ENCODE data around the gene RPS2. TPM values are rescaled to one million over a fixed set of nuclear protein-coding genes. Genes with fewer than 3 reads are reported as not detected.
"Not testable (repeated sequence)": the region's sequence is repeated elsewhere in the genome, so short reads cannot be mapped to it uniquely, and the experiment has no call there.

Gene RPS2
- polyA plus RNA-seq, 3 donors, result 1,774 to 1,944 (median 1,840) TPM

DNA sequence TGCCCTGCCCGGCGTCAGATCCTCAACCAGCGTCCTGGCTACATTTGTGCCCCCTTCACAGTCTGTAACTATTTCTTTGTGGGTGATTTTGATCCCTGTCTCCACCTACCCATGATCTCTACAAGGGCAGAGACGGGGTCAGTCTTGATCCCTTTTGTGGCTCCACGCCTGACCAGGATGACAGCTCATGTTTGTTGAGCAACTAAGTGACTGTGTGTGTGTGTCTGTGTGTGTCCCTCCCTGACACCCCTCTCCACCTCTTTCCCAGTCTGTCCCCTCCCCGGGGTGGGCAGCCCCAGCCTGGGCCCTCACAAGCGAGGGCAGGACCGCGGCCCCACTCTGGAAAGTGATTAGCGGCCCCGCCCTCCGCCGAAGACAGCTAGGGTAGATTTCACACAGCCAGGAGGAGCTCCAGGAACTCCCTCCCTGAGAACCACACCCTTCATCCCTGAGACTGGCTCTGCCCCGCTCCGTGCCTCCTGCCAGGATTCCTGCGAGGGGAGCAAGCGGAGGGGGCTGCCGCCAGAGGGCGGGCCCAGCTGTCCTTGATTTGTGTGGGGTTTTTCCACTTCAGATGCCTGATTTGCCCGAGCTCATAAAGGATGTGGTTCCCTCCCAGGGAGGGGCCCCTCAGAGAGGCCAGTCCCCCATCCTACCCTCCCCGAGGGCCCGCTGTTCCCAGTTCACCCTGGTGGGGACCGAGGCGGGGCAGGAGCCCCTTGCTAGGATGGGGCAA is 41.2 kb downstream of the RPS2 start:
- no peak for DNase-seq (ENCODE audit: low read depth in 3 of 3, low spot score in 2 of 3)

DNA sequence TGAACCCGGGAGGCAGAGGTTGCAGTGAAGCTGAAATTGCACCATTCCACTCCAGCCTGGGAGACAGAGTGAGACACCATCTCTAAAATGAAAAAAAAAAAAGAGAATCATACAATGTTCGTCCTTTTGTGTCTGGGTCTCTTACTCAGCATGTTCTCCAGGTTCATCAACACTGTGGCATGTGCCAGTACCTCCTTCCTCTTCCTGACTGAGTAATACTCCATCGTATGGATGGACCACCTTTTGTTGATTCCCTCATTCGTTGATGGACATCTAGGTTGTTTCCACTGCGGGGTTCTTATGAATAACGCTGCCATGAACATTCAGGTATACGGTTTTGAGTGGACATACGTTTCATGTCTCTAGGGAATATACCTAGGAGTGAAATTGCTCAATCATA is 42.3 kb downstream of the RPS2 start:
- no peak for DNase-seq (ENCODE audit: low read depth in 3 of 3, low spot score in 2 of 3)

DNA sequence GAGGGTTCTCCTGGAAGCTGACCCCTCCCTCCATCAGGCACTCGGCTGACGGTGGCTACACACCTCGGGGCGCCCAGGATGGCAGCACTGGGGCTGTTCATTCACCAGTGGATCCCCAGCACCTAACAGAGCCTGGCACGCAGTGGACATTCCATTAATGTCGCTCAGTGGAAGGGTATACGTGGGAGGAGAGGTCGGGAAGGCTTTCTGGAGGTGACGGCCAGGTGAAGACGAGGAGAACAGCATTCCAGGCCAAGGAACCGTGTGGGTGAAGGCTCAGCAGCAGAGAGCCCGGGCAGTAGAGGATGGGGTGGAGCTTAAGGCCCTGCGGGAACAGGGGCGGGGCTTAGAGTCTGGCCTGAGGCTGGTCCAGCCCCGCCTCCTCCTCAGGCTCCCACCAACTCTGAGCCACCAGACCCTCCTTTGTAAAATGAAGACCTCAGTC is 43.9 kb downstream of the RPS2 start:
- no peak for DNase-seq (ENCODE audit: low read depth in 3 of 3, low spot score in 2 of 3)

DNA sequence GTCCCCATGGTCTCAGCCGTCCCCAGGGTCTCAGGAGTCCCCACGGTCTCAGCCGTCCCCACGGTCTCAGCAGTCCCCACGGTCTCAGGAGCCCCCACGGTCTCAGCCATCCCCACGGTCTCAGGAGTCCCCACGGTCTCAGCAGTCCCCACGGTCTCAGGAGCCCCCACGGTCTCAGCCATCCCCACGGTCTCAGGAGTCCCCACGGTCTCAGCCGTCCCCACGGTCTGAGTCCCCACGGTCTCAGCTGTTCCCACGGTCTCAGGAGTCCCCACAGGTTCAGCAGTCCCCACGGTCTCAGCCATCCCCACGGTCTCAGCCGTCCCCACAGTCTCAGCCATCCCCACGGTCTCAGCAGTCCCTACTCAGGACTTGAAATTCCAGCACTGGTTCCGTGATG is 44.5 kb downstream of the RPS2 start:
- DNase-seq (ENCODE audit: low read depth in 3 of 3, low spot score in 2 of 3), result not testable (repeated sequence)

DNA sequence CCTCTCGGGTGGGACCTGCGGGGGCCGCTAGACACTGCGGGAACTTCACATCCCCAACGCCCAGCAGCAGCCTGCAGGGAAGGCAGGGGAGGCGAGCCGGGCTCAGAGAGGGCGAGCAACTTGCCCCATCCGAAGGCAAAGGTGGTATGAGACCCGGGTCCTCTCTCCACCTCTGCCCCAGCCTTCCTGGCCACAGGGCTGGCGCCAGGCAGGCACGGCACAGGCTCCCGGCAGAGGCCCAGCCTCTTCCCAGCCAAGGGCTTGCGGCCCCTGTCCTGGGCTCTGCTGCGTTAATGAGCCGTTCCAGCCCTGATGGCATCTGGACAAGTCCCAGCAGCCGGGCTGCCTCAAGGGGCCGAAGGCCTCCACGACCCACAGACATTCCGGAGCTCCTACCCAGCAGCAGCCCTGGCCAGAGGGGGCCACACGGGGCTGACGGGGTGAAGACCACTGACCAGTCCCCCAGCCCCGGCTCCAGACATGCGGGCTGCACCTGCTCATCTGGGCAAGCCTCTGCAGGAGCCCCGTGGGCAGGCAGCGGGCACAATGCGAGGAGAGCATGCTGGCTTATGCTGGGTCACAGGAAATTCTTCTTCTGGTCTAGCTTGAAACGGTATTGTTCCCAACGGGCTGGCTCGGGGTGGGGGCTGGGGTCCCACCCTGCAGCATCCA is 45.2 kb downstream of the RPS2 start:
- no peak for DNase-seq (ENCODE audit: low read depth in 3 of 3, low spot score in 2 of 3)

DNA sequence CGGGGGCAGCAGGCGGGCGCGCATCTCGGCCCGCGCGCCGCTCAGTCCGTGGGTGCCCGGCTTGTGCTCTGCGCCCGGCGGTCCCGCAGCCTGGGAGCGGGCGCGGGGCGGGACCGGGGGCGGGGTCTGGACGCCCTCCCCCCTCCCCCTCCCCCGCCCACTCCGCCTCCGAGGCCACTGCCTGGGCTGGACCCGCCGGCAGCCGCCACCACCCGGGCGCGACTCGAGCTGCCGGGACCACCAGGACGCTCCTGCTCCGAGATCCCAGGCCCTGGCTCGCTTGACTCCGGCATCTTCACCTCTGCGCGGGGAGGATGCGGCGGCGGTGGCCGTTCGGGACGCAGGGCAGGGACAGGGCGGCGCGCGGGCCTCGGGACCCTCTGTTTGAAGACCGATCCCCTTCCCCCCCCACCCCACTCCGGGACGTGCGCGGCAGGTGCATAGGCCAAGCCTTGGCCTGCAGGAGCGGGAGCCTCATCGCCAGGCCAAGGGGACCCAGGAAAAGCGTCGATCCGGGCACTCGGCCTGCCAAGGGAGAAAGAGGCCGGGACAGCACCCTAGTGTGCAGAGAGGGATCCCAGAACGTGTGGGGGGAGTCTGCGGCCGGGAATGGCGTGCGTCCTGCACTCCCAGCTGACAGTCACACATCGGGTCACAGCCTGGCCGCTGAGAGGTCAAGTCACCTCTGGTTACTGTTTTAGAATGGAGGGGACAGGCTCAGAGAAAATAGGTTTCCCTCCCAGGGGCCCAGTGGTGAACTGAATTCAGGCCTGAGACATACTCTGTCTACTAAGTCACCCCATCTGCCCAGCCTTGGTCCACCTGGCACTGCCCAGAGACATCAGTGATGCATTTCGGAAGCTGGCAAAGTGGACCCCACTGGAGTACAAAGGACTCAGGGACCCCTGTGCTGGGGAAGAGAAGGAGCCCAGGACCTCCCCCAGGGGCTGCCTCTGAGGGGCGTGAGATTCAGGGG is 46.0 kb downstream of the RPS2 start, which contains the start of gene HS3ST6:
Gene HS3ST6 (minus strand): TSS at position 65 of the 976 bp plus-strand sequence. CDS start 92 bp downstream, outside the sequence.
- no peak for DNase-seq (ENCODE audit: low read depth in 3 of 3, low spot score in 2 of 3)

DNA sequence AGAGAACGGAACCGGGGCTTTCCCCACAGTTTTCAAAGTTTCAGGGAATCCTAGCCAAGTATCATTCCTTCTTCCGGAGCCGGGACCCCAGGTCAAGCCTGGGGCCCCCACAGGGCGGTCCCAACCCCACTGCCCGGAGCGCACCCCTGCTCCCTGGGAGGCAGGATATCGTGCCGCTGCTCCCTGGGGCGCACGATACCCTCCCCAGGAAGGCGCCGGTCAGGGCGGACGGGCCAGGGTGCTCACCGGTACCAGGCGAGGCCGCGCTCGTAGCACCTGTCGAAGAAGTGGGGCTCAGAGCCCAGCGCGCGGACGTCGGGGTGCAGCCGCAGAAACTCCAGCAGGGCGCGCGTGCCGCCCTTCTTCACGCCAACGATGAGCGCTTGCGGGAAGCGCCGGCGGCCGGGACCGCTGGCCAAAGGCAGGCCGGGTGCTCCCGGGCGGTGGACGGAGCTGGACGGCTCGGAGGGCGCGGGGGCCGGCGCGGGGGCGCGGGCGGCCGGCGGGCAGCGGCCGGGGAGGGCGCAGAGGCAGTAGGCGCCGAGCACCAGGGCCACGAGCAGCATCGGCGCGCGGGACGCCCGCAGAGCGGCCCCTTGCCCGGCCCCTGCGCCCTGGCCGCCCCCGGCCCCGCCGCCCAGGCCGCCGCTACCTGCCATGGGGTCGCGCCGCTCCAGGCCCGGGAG is 46.8 kb downstream of the RPS2 start:
- no peak for DNase-seq (ENCODE audit: low read depth in 3 of 3, low spot score in 2 of 3)

DNA sequence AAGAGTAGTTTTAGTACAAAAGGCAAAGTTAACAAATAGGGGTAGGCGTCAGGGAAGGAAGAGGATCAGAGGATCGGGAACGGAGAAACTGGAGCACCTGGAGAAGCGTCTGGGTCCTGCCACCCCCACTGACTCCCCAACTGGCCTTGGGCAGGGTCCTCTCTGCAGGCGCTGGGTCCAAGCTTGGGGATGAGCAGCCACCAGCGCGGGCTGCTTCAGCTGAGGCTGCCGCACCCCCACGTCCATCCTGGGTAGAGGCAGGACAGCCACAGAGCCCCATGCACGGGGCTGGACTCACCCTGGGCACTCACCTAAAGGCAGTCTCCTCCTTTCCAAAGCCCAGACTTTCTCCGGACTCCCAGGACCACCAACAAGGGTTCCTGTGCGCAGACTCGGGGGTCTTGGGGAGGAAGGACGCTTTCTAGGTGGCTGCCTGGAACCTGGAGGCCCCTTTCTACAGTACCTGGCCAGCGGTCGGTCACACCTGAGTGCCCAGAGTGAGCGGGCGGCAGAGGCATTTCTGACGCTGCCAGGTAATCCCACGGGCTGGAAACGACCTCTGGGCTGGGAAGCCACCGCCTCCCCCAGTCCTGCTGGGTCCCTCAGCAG is 47.5 kb downstream of the RPS2 start:
- DNase-seq (ENCODE audit: low read depth in 3 of 3, low spot score in 2 of 3), result no peak

DNA sequence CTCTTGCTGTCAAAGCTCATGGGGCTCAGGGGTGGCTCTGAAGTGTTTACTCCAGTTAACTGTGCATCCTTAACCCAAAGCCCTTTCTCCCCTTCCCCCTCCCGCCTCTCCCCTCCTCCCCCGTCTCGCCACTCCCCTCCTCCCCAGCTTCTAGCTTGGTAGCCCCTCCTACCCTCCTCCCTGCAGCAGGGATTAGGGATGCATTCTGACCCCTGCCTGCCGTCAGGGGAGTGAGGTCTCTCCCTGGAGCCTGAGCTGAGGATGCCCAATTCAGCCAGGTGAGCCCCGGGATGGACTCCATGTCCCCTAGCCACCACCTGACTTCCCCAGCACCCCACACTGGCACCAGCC is 48.0 kb downstream of the RPS2 start:
- no peak for DNase-seq (ENCODE audit: low read depth in 3 of 3, low spot score in 2 of 3)

DNA sequence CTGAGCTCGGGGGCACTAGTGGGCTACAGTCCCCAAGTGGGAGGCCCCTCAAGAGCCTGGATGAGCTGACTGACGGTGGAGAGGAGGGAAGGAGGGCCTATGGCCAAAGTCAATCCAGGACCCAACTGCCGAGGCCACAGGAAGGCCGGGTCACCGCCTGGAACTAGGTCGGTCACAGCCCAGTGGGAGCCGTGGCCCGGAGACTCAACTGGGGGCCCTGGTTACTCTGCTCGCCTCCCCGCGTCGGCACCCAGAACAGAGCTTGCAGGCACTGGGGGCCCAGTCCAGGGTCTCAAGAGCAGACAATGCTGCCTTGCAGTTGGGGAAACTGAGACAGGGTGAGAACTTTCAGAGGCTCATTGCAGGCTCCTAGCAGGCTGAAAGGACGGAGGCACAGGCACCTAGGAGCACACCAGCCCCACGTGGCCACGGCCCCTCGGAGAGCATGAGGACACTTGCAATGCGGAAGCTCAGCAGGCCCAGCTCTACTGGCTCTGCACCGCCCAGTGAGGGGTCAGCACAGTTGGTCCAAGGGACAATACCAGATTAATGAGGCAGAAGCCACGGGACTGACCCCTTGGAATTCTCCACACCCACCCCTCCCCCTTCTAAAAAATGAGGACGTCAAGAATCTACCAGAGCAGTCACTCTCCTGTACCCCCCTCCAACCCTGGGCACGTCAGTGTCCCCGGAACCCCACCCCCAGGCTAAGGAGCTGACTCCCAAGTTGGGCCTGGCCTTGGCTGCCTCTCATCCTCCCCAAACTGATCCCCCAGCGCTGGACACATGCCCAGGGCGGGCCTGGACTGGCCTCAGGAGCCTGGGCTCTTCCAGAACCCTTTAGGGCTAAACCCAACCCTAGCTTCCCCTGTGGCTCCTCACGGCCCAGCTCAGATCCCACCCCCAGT is 48.6 kb downstream of the RPS2 start:
- no peak for DNase-seq (ENCODE audit: low read depth in 3 of 3, low spot score in 2 of 3)

DNA sequence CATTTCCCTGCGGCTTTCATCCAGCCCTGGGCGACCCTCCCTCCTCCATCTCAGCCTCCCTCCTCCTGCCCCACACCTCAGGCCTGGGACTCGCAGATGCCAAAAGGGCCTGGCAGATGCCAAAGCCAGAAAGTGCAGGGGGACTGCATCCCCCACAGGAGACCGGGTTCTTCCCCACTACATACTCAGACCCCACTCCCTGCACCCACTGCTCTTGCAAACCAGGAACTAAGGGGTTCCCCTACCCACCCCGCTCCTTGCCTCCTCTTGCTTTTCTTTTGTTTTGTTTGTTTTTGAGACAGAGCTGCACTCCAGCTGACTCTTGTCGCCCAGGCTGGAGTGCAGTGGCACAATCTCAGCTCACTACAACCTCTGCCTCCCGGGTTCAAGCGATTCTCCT is 49.6 kb downstream of the RPS2 start:
- DNase-seq (ENCODE audit: low read depth in 3 of 3, low spot score in 2 of 3), result no peak

DNA sequence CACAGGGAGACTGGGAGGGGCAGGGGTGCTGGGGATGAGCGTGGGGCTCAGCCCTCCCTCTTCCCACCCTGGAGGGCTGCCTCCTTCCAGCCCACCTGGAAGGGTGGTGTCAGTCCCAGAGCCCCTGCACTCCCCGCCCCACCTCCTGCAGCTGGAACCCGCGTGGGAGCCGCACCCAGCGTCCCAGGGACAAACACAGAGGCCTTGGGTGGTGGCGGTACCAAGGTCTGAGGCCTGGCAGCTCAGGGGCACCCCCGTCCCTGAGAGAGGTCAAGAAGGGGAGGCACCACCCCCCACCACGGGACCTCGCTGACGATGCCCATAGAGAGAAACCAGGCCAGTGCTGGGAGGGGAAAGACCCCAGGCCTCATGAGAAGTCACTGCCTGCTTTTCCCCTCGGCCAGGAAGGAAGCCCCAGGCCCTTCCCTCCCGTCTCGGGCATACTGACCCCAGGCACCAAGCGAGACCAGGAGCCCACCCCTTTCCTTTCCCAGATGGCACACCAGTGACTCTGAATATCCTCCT is 50.5 kb downstream of the RPS2 start:
- DNase-seq (ENCODE audit: low read depth in 3 of 3, low spot score in 2 of 3), result no peak

DNA sequence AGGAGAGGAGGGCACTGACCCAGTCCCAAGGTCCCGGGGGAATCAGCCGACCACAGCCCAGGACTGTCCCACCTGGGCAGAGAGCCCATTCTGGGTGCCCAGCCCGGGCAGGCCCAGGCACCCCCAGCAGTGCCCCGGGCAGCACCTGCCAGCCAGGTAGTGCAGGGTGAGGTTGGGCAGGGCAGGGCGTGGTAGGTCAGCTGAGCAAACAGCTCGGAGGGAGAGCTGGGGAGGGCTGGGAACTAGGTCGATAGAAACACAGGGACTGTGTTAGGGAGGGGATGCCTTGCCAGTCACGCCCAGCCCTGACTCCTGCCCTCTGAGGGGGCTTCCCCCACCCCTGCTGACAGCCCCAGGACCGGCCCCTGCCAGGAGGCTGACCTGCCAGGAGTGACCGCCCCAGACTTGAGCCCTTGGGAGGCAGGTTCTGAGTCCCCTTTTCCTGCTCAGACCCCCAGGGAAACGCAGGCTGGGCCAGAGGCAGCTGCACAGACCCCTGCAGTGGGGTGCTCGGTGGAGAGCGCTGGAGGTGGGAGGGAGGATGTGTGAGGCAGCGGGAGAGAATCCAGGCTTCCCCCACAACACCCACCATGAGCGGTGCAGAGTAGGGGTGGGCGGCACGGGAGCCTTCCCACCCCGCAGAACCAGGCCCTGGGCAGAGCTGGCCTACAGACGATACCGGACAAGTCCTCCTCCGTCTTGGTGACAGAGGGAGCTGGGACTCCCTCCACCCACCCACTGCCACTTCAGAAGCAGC is 51.1 kb downstream of the RPS2 start:
- no peak for DNase-seq (ENCODE audit: low read depth in 3 of 3, low spot score in 2 of 3)

DNA sequence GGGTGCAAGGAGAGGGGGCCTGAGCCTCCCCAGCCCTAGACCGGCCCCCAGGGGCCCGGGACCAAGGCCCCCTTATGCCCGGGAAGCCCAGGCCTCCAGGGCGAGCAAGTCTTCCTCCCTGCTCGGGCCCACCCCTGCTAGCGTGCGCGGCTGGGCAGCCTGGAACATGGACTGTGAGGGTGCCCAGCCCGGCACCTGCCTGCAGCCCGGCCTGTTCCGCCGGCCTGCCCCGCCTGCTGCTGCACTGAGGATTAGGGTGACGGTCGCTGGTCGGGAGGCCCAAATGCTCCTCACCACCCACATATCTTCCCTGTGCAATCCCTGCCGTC is 52.4 kb downstream of the RPS2 start:
- no peak for DNase-seq (ENCODE audit: low read depth in 3 of 3, low spot score in 2 of 3)

Data from right renal cortex interstitium (tissue), 3 donors.